Measurements from ENCODE around the gene DNAJC1.

- no peak for TF ChIP-seq CTCF (IDR thresholded peaks at IDR 0.05; ENCODE audit: extremely low read depth in 1 of 2, insufficient read depth in 1 of 2, low read depth in 1 of 2, low read length in 2 of 2)
- no peak for TF ChIP-seq MAX (IDR thresholded peaks at IDR 0.05; ENCODE audit: insufficient read depth, insufficient read length)
- TF ChIP-seq FOS (IDR thresholded peaks at IDR 0.05; ENCODE audit: borderline replicate concordance, insufficient read depth, low read length), result no peak
Observed at GRCh38 chr10:21976280-21976679, 27.2 kb downstream of the DNAJC1 start.

Data from endothelial cell of umbilical vein (primary cell).